Activated CD4-positive, alpha-beta T cell treated with anti-CD3 and anti-CD28 coated beads, Interleukin-2, amount 10 ng/mL, durations not matched to agents 7 days and 5 days (primary cell): Measurements from ENCODE around the gene GATA2. TPM values are rescaled to one million over a fixed set of nuclear protein-coding genes. Genes with fewer than 3 reads are reported as not detected.

Experiments used
- CTCF ChIA-PET: fragments of 350-600 bp; sonication (Branson Sonifier 250); formaldehyde crosslinking; loops from one replicate; lab custom pipeline; 2021; ENCODE audit warnings: antibody characterized with exemption; lab: Charles Lee
- POLR2A ChIA-PET: fragments of 350-600 bp; sonication (Branson Sonifier 250); formaldehyde crosslinking; loops from one replicate; lab custom pipeline; 2021; ENCODE audit warnings: antibody characterized with exemption; lab: Charles Lee
- DNase-seq: peaks from one replicate; pipeline ENCODE4 v3.0.0-alpha.2; 2020
- H3K27ac Mint-ChIP-seq: one replicate; pipeline ENCODE4 v1.8.0; 2021; ENCODE audit warnings: mild to moderate bottlenecking, moderate library complexity, mixed read lengths
- H3K27me3 Mint-ChIP-seq: one replicate; pipeline ENCODE4 v1.8.0; 2021; ENCODE audit warnings: mixed read lengths
- H3K36me3 Mint-ChIP-seq: one replicate; pipeline ENCODE4 v1.8.0; 2021; ENCODE audit warnings: low read depth, mixed read lengths
- H3K4me1 Mint-ChIP-seq: one replicate; pipeline ENCODE4 v1.8.0; 2021; ENCODE audit warnings: mixed read lengths
- H3K4me3 Mint-ChIP-seq: one replicate; pipeline ENCODE4 v1.8.0; 2021; ENCODE audit warnings: mild to moderate bottlenecking, moderate library complexity, mixed read lengths
- H3K9me3 Mint-ChIP-seq: one replicate; pipeline ENCODE4 v1.8.0; 2021; ENCODE audit warnings: mixed read lengths
- total RNA-seq, 2 experiments: library from RNA; stranded (reverse); gene quantifications; one replicate each; pipeline ENCODE4 v1.2.3, GENCODE V29; 2021

The GATA2 gene
- total RNA-seq, 2 experiments from 2014 or later = not detected

GRCh38 chr3:128498127-128498626 is 5.2 kb upstream of the GATA2 start:
- Mint-ChIP-seq H3K27ac (no peak overlapping the region), H3K4me1 (peaks cover 5% of the 10 kb centered on the region), H3K36me3 (no peaks in the 10 kb centered on the region), H3K4me3 (peak overlapping the region; percentile 23), H3K9me3 (no peaks in the 10 kb centered on the region), H3K27me3 (peaks cover 63% of the 10 kb centered on the region)
- CTCF ChIA-PET = interaction anchor here (1.1 to 1.7 kb wide), 5 partner anchors 15 to 107 kb away, joined by 3 to 5 read pairs (median 3); no protein-coding TSS in a partner anchor
- DNase-seq = no peak
- POLR2A ChIA-PET = no interaction called here

- Mint-ChIP-seq H3K27ac (no peak overlapping the region), H3K9me3 (no peaks in the 10 kb centered on the region), H3K4me3 (peak overlapping the region; percentile 62), H3K4me1 (peaks cover 5% of the 10 kb centered on the region), H3K27me3 (peaks cover 63% of the 10 kb centered on the region), H3K36me3 (no peaks in the 10 kb centered on the region)
- POLR2A ChIA-PET = no interaction called here
- CTCF ChIA-PET = interaction anchor here (0.8 to 1.7 kb wide), 6 partner anchors 15 to 107 kb away, joined by 3 to 5 read pairs (median 4); no protein-coding TSS in a partner anchor
- peak; percentile 67 for DNase-seq
Measured at GRCh38 chr3:128497305-128498126, 4.5 kb upstream of the GATA2 start.

- Mint-ChIP-seq H3K9me3 (no peaks in the 10 kb centered on the region), H3K36me3 (no peaks in the 10 kb centered on the region), H3K27ac (no peak overlapping the region), H3K27me3 (peaks cover 66% of the 10 kb centered on the region), H3K4me1 (peaks cover 7% of the 10 kb centered on the region), H3K4me3 (peak overlapping the region; percentile 62)
- ChIA-PET POLR2A (no interaction called here), CTCF (interaction anchor here (0.8 to 1.7 kb wide), 8 partner anchors 14 to 108 kb away, joined by 3 to 5 read pairs (median 4); no protein-coding TSS in a partner anchor)
- no peak for DNase-seq
Measured at GRCh38 chr3:128496602-128497304, 3.8 kb upstream of the GATA2 start.

GRCh38 chr3:128496019-128496601 is 3.1 kb upstream of the GATA2 start:
- Mint-ChIP-seq H3K36me3 (no peaks in the 10 kb centered on the region), H3K27me3 (peaks cover 69% of the 10 kb centered on the region), H3K4me1 (peaks cover 7% of the 10 kb centered on the region), H3K9me3 (no peaks in the 10 kb centered on the region), H3K27ac (no peak overlapping the region), H3K4me3 (peak overlapping the region; percentile 2)
- ChIA-PET CTCF (interaction anchor here (0.6 to 1.7 kb wide), 6 partner anchors 10 to 408 kb away, joined by 3 to 5 read pairs (median 3); no protein-coding TSS in a partner anchor), POLR2A (no interaction called here)
- DNase-seq = no peak

- Mint-ChIP-seq H3K4me3 (no peak overlapping the region), H3K27me3 (peaks cover 69% of the 10 kb centered on the region)
Measured at GRCh38 chr3:128495435-128495970, 2.5 kb upstream of the GATA2 start.

GRCh38 chr3:128494367-128494650 is 1.3 kb upstream of the GATA2 start:
- Mint-ChIP-seq H3K27me3 (peaks cover 74% of the 10 kb centered on the region), H3K9me3 (no peaks in the 10 kb centered on the region), H3K27ac (no peak overlapping the region), H3K36me3 (no peaks in the 10 kb centered on the region), H3K4me3 (no peak overlapping the region), H3K4me1 (peaks cover 13% of the 10 kb centered on the region)
- ChIA-PET CTCF (no interaction called here), POLR2A (no interaction called here)
- DNase-seq = no peak

More at GRCh38 chr3:128495435-128495970, 2.5 kb upstream of the GATA2 start:
- ChIA-PET POLR2A (no interaction called here), CTCF (interaction anchor here (0.6 to 1.7 kb wide), 5 partner anchors 10 to 400 kb away, joined by 3 to 5 read pairs (median 3); no protein-coding TSS in a partner anchor)
- peaks cover 7% of the 10 kb centered on the region for H3K4me1 Mint-ChIP-seq
- H3K27ac Mint-ChIP-seq = no peak overlapping the region
- no peaks in the 10 kb centered on the region for H3K36me3 Mint-ChIP-seq
- DNase-seq = no peak
- H3K9me3 Mint-ChIP-seq = no peaks in the 10 kb centered on the region

GRCh38 chr3:128493570-128494366 is 767 bp upstream of the GATA2 start:
- Mint-ChIP-seq H3K27ac (no peak overlapping the region), H3K4me1 (peaks cover 13% of the 10 kb centered on the region), H3K9me3 (no peaks in the 10 kb centered on the region), H3K4me3 (no peak overlapping the region), H3K27me3 (peaks cover 71% of the 10 kb centered on the region), H3K36me3 (no peaks in the 10 kb centered on the region)
- POLR2A ChIA-PET = no interaction called here
- DNase-seq = no peak
- CTCF ChIA-PET = interaction anchor here (0.8 to 1.3 kb wide), 2 partner anchors 64 to 67 kb away, joined by 3 read pairs; no protein-coding TSS in a partner anchor

GRCh38 chr3:128491941-128492670 is 895 bp downstream of the GATA2 start:
- no peak for DNase-seq
- Mint-ChIP-seq H3K27me3 (peaks cover 72% of the 10 kb centered on the region), H3K36me3 (no peaks in the 10 kb centered on the region), H3K27ac (peak overlapping the region; percentile 57), H3K4me1 (peaks cover 18% of the 10 kb centered on the region), H3K9me3 (no peaks in the 10 kb centered on the region), H3K4me3 (no peak overlapping the region)
- ChIA-PET POLR2A (no interaction called here), CTCF (interaction anchor here (1.3 to 1.7 kb wide), 2 partner anchors 65 to 67 kb away, joined by 3 to 5 read pairs; no protein-coding TSS in a partner anchor)

GRCh38 chr3:128491691-128491940 is 1.4 kb downstream of the GATA2 start:
- DNase-seq = no peak
- CTCF ChIA-PET = interaction anchor here (1.7 kb wide), 1 partner anchor 66 kb away, joined by 5 read pairs; no protein-coding TSS in a partner anchor
- Mint-ChIP-seq H3K4me3 (no peak overlapping the region), H3K36me3 (no peaks in the 10 kb centered on the region), H3K27me3 (peaks cover 71% of the 10 kb centered on the region), H3K27ac (peak overlapping the region; percentile 25), H3K4me1 (peaks cover 19% of the 10 kb centered on the region), H3K9me3 (no peaks in the 10 kb centered on the region)
- POLR2A ChIA-PET = no interaction called here

GRCh38 chr3:128490915-128491690 is 1.9 kb downstream of the GATA2 start:
- CTCF ChIA-PET = interaction anchor here (0.8 to 1.9 kb wide), 3 partner anchors 8 to 43 kb away, joined by 3 to 5 read pairs (median 3); no protein-coding TSS in a partner anchor
- no peaks in the 10 kb centered on the region for H3K36me3 Mint-ChIP-seq

GRCh38 chr3:128490650-128490914 is 2.4 kb downstream of the GATA2 start:
- no peaks in the 10 kb centered on the region for H3K9me3 Mint-ChIP-seq
- POLR2A ChIA-PET = no interaction called here
- CTCF ChIA-PET = interaction anchor here (0.8 to 1.9 kb wide), 5 partner anchors 9 to 50 kb away, joined by 3 to 5 read pairs (median 3); no protein-coding TSS in a partner anchor

More at GRCh38 chr3:128490915-128491690, 1.9 kb downstream of the GATA2 start:
- H3K9me3 Mint-ChIP-seq = no peaks in the 10 kb centered on the region
- no peak overlapping the region for H3K4me3 Mint-ChIP-seq
- H3K27me3 Mint-ChIP-seq = peaks cover 73% of the 10 kb centered on the region
- peaks cover 21% of the 10 kb centered on the region for H3K4me1 Mint-ChIP-seq
- H3K27ac Mint-ChIP-seq = peak overlapping the region; percentile 25
- POLR2A ChIA-PET = no interaction called here
- DNase-seq = no peak

More at GRCh38 chr3:128490650-128490914, 2.4 kb downstream of the GATA2 start:
- no peak for DNase-seq
- peaks cover 73% of the 10 kb centered on the region for H3K27me3 Mint-ChIP-seq
- H3K27ac Mint-ChIP-seq = no peak overlapping the region
- H3K4me1 Mint-ChIP-seq = peaks cover 20% of the 10 kb centered on the region
- H3K4me3 Mint-ChIP-seq = no peak overlapping the region
- H3K36me3 Mint-ChIP-seq = no peaks in the 10 kb centered on the region
